ENCODE measurements around the gene PPDPF.
"Not testable (repeated sequence)": the region's sequence is repeated elsewhere in the genome, so short reads cannot be mapped to it uniquely, and the experiment has no call there.

The PPDPF gene

GRCh38 chr20:63500902-63501817 lies 19.4 kb upstream of the PPDPF start:
- DNase-seq (ENCODE audit: low spot score), result no peak

- DNase-seq (ENCODE audit: low spot score), result no peak
Measured at GRCh38 chr20:63501818-63502670, 18.5 kb upstream of the PPDPF start.

- no peak for DNase-seq (ENCODE audit: low spot score)
Measured at GRCh38 chr20:63502671-63503172, 17.8 kb upstream of the PPDPF start.

- no peak for DNase-seq (ENCODE audit: low spot score)
Measured at GRCh38 chr20:63503524-63503923, 17.0 kb upstream of the PPDPF start.

- DNase-seq (ENCODE audit: low spot score), result no peak
Measured at GRCh38 chr20:63504642-63505041, 15.9 kb upstream of the PPDPF start.

- no peak for DNase-seq (ENCODE audit: low spot score)
Measured at GRCh38 chr20:63505281-63505680, 15.3 kb upstream of the PPDPF start.

- DNase-seq (ENCODE audit: low spot score), result no peak
Measured at GRCh38 chr20:63505723-63506122, 14.8 kb upstream of the PPDPF start.

GRCh38 chr20:63507083-63507743 lies 13.4 kb upstream of the PPDPF start:
- DNase-seq (ENCODE audit: low spot score), result no peak

GRCh38 chr20:63508072-63508768 lies 12.3 kb upstream of the PPDPF start:
- DNase-seq (ENCODE audit: low spot score), result no peak

GRCh38 chr20:63509088-63509564 lies 11.4 kb upstream of the PPDPF start:
- DNase-seq (ENCODE audit: low spot score), result no peak

- no peak for DNase-seq (ENCODE audit: low spot score)
Measured at GRCh38 chr20:63513207-63513606, 7.4 kb upstream of the PPDPF start.

- DNase-seq (ENCODE audit: low spot score), result not testable (repeated sequence)
Measured at GRCh38 chr20:63514520-63514919, 6.0 kb upstream of the PPDPF start.

- DNase-seq (ENCODE audit: low spot score), result no peak
Measured at GRCh38 chr20:63517376-63518309, 2.9 kb upstream of the PPDPF start.

GRCh38 chr20:63518351-63518861 lies 2.2 kb upstream of the PPDPF start:
- no peak for DNase-seq (ENCODE audit: low spot score)

- no peak for DNase-seq (ENCODE audit: low spot score)
Measured at GRCh38 chr20:63518946-63519667, 1.5 kb upstream of the PPDPF start.

GRCh38 chr20:63519668-63520503 lies 679 bp upstream of the PPDPF start:
- DNase-seq (ENCODE audit: low spot score), result no peak

- peak; percentile 95 for DNase-seq (ENCODE audit: low spot score)
Measured at GRCh38 chr20:63520934-63521601, 503 bp downstream of the PPDPF start.

- no peak for DNase-seq (ENCODE audit: low spot score)
Measured at GRCh38 chr20:63521602-63522001, 1.0 kb downstream of the PPDPF start.
